ENCODE data around the gene NPAS1. TPM values are rescaled to one million over a fixed set of nuclear protein-coding genes. Genes with fewer than 3 reads are reported as not detected.

The NPAS1 gene
- total RNA-seq, 1 experiment from 2014 or later, result 4.8 TPM

DNA sequence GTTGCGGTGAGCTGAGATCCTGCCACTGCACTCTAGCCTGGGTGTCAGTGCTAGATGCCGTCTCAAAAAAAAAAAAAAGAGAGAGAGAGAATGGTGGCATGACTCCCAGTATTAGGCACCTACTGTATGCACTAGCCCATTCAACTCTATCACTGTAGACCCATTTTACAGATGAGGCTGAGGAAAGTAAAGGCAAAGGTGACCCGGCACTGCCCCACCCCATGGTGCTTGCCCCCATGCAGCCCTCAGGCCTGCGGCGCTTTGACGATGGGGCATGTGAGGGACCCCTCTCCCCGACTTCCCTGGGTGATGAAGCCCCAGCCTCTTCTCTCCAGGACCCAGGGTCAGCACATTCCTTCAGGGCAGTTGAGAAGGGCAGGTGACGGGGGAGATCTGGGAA is 7.3 kb downstream of the NPAS1 start:
- Histone ChIP-seq H3K36me3 (ENCODE audit: insufficient read depth, low read length) (no peaks in the 10 kb centered on the region), H3K79me2 (ENCODE audit: low read length) (no peaks in the 10 kb centered on the region), H3K27me3 (ENCODE audit: low read length) (no peaks in the 10 kb centered on the region), H2AFZ (ENCODE audit: low read length) (no peak overlapping the region), H3K4me2 (ENCODE audit: low read depth, low read length, poor library complexity, severe bottlenecking) (no peak overlapping the region), H3K9me3 (ENCODE audit: low read length) (no peaks in the 10 kb centered on the region), H3K9me2 (replicated peaks; ENCODE audit: insufficient read depth, low read length) (no peaks in the 10 kb centered on the region), H3K4me1 (ENCODE audit: low read length) (no peaks in the 10 kb centered on the region), H4K20me1 (ENCODE audit: insufficient read depth, low read depth, low read length) (no peaks in the 10 kb centered on the region), H3K9ac (ENCODE audit: low read length) (no peak overlapping the region), H3K27ac (ENCODE audit: low read length) (no peak overlapping the region), H3K4me3 (ENCODE audit: low read length) (no peak overlapping the region)
- no peak for DNase-seq

DNA sequence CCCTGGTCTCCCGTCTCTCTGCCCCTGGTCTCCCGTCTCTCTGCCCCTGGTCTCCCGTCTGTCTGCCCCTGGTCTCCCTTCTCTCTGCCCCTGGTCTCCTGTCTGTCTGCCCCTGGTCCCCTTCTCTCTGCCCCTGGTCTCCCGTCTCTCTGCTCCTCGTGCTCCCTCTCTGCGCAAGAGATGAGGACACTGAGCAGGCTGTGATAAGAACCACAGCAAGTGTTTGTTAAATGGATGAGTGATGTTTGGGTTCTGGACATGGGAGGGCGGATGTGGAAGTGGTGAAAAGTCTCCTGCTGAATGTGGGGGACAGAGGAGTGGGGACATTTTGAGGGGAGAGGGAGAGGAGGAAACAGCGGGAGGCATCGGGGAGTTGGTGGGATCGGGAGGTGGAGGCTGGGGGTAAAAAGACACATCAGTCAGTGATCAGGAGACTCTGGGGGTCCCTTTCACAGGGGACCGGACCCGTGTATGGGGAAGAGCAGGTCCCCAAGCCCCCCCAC is 8.0 kb downstream of the NPAS1 start:
- H3K36me3 ChIP-seq (ENCODE audit: insufficient read depth, low read length), result no peaks in the 10 kb centered on the region
- 0 out of 2 replicates have a peak, but pooled peaks cover 2% of the 10 kb centered on the region for H3K4me1 ChIP-seq (ENCODE audit: low read length)
- no peaks in the 10 kb centered on the region for H3K79me2 ChIP-seq (ENCODE audit: low read length)
- no peaks in the 10 kb centered on the region for H4K20me1 ChIP-seq (ENCODE audit: insufficient read depth, low read depth, low read length)
- H3K9me3 ChIP-seq (ENCODE audit: low read length), result no peaks in the 10 kb centered on the region
- no peak overlapping the region for H2AFZ ChIP-seq (ENCODE audit: low read length)
- DNase-seq, result no peak
- no peaks in the 10 kb centered on the region for H3K9me2 ChIP-seq (replicated peaks; ENCODE audit: insufficient read depth, low read length)
- no peak overlapping the region for H3K4me2 ChIP-seq (ENCODE audit: low read depth, low read length, poor library complexity, severe bottlenecking)
- H3K27me3 ChIP-seq (ENCODE audit: low read length), result no peaks in the 10 kb centered on the region
- no peak overlapping the region for H3K9ac ChIP-seq (ENCODE audit: low read length)
- no peak overlapping the region for H3K4me3 ChIP-seq (ENCODE audit: low read length)
- no peak overlapping the region for H3K27ac ChIP-seq (ENCODE audit: low read length)

DNA sequence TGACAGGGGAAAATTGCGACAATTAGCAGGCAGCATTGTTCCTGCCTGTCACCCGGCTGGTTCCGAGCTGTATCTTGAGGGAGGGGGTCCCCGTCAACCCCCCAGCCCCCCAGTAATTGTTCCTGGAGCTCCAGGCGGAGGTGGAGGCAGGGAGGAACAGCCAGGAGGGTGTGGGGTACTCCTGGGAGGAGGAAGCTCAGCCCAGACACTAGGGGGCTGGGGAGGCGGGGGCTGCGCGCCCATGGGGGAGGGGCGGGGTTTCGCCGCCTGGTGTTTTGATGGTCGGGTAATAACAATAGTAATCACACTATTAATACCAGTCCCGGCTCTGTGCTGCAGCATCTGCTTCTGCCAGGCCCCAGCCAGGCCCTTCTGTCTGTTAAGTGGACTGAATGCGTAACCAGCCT is 8.6 kb downstream of the NPAS1 start:
- Histone ChIP-seq H3K79me2 (ENCODE audit: low read length) (no peaks in the 10 kb centered on the region), H3K9ac (ENCODE audit: low read length) (no peak overlapping the region), H3K9me3 (ENCODE audit: low read length) (no peaks in the 10 kb centered on the region), H3K27ac (ENCODE audit: low read length) (no peak overlapping the region), H3K27me3 (ENCODE audit: low read length) (no peaks in the 10 kb centered on the region), H3K36me3 (ENCODE audit: insufficient read depth, low read length) (no peaks in the 10 kb centered on the region), H4K20me1 (ENCODE audit: insufficient read depth, low read depth, low read length) (no peaks in the 10 kb centered on the region), H3K9me2 (replicated peaks; ENCODE audit: insufficient read depth, low read length) (no peaks in the 10 kb centered on the region), H3K4me2 (ENCODE audit: low read depth, low read length, poor library complexity, severe bottlenecking) (no peak overlapping the region), H3K4me3 (ENCODE audit: low read length) (no peak overlapping the region), H3K4me1 (ENCODE audit: low read length) (0 out of 2 replicates have a peak, but pooled peaks cover 2% of the 10 kb centered on the region), H2AFZ (ENCODE audit: low read length) (no peak overlapping the region)
- DNase-seq, result no peak

DNA sequence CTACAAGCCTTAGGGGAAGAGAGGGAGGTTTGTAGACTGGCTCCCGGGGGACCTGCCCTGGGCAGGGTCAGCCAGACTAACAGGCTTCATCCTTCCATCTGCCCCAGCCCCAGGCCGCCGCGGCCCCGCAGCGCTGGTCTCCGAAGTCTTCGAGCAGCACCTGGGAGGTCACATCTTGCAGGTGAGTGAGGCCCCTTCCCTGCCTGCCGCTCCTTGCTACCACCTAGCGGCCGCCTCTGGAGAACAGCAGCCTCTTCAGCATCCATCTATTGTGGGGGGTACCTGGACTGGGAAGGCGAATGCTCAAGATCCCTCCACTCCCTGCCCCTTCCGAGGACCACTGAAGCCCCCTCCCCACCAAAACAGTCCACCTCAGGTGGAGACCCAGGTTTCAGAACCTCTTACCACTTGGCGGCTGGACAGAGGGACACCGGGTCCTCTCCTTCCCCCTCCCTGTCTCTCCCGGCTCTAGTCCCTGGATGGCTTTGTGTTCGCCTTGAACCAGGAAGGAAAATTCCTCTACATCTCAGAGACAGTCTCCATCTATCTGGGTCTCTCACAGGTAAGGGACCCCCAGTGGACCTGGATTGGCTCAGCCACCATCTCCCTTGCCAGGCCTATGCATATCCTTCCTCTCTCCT is 12.7 kb downstream of the NPAS1 start:
- H3K9me3 ChIP-seq (ENCODE audit: low read length), result no peaks in the 10 kb centered on the region
- no peaks in the 10 kb centered on the region for H4K20me1 ChIP-seq (ENCODE audit: insufficient read depth, low read depth, low read length)
- H3K36me3 ChIP-seq (ENCODE audit: insufficient read depth, low read length), result no peaks in the 10 kb centered on the region
- H3K27me3 ChIP-seq (ENCODE audit: low read length), result no peaks in the 10 kb centered on the region
- no peak overlapping the region for H3K27ac ChIP-seq (ENCODE audit: low read length)
- H3K9me2 ChIP-seq (replicated peaks; ENCODE audit: insufficient read depth, low read length), result no peaks in the 10 kb centered on the region
- H3K79me2 ChIP-seq (ENCODE audit: low read length), result no peaks in the 10 kb centered on the region
- H3K4me2 ChIP-seq (ENCODE audit: low read depth, low read length, poor library complexity, severe bottlenecking), result no peak overlapping the region
- DNase-seq, result peak; percentile 85
- H3K9ac ChIP-seq (ENCODE audit: low read length), result no peak overlapping the region
- peaks cover 19% of the 10 kb centered on the region for H3K4me1 ChIP-seq (ENCODE audit: low read length)
- H3K4me3 ChIP-seq (ENCODE audit: low read length), result no peak overlapping the region
- H2AFZ ChIP-seq (ENCODE audit: low read length), result no peak overlapping the region

DNA sequence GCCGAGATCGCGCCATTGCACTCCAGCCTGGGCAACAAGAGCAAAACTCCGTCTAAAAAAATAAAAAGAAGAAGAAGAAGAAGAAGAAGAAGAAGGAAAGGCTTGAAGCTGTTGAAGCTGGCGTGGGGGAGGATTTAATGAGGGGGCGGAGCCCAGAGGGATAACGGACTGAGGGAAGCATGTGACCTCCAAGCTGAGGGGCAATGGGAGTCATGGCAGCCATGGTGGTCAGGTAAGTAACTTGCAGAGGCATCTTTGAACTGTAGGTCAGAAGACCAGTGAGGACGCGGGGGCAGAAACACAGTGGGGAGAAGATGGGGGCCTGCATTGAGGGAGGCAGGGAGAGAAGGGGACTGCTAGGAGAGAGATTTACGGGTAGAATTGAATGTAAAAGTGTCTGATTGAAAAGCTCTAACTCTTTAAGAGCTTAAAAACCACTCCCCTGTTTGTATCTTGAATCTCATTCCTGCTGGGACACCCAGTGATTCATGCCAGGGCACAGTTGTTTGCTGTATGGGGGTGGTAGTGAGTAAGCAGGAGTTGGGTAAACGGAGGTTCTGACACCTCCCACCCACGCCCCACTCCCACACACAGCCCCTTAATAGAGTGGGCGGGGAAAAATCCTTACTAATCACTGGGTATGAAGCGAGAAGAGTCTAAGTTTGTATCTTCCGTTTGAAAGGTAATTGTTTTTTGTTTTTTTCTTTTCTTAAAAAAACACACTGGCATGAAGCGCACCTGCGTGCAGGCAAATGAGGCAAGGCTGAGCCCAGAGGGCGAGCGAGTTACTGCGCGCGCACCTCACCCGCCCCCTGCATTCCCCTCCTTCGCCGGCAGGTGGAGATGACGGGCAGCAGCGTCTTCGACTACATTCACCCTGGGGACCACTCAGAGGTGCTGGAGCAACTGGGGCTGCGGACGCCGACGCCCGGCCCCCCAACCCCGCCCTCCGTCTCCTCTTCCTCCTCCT is 15.8 kb downstream of the NPAS1 start:
- H3K9me2 ChIP-seq (replicated peaks; ENCODE audit: insufficient read depth, low read length), result no peaks in the 10 kb centered on the region
- no peaks in the 10 kb centered on the region for H4K20me1 ChIP-seq (ENCODE audit: insufficient read depth, low read depth, low read length)
- peak; percentile 98 for DNase-seq
- H3K9me3 ChIP-seq (ENCODE audit: low read length), result no peaks in the 10 kb centered on the region
- H3K4me2 ChIP-seq (ENCODE audit: low read depth, low read length, poor library complexity, severe bottlenecking), result peak overlapping the region; percentile 83
- no peaks in the 10 kb centered on the region for H3K36me3 ChIP-seq (ENCODE audit: insufficient read depth, low read length)
- 0 out of 2 replicates have a peak overlapping the region, but pooled peaks have one; percentile 7 for H3K27ac ChIP-seq (ENCODE audit: low read length)
- H3K27me3 ChIP-seq (ENCODE audit: low read length), result no peaks in the 10 kb centered on the region
- no peaks in the 10 kb centered on the region for H3K79me2 ChIP-seq (ENCODE audit: low read length)
- peaks cover 19% of the 10 kb centered on the region for H3K4me1 ChIP-seq (ENCODE audit: low read length)
- peak overlapping the region; percentile 90 for H2AFZ ChIP-seq (ENCODE audit: low read length)
- H3K4me3 ChIP-seq (ENCODE audit: low read length), result peak overlapping the region; percentile 70
- H3K9ac ChIP-seq (ENCODE audit: low read length), result peak overlapping the region; percentile 75

DNA sequence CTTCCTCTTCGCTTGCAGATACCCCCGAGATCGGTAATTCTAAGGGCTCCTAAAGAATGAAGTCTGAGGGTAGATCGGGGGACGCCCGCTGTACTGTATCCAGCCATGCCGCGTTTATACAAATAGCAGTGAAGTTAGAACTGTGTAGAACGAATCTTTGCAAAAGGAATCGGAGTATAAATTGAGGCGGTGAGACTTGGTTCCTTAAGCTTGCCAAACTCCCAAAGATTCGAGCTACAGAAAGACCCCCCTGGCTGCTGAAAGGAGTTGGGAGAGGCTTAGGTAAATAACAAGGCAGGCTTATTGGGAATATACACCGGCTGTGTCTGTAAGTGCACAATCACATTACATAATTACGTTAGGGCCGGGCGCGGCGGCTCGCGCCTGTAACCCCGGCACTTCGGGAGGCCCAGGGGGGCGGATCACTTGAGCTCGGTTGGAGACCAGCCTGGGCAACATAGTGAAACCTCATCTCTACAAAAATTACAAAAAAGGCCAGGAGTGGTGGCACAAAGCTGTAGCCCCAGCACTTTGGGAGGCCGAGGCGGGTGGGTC is 16.5 kb downstream of the NPAS1 start:
- H3K9me2 ChIP-seq (replicated peaks; ENCODE audit: insufficient read depth, low read length), result no peaks in the 10 kb centered on the region
- peak overlapping the region; percentile 83 for H3K4me2 ChIP-seq (ENCODE audit: low read depth, low read length, poor library complexity, severe bottlenecking)
- H3K79me2 ChIP-seq (ENCODE audit: low read length), result no peaks in the 10 kb centered on the region
- no peaks in the 10 kb centered on the region for H4K20me1 ChIP-seq (ENCODE audit: insufficient read depth, low read depth, low read length)
- H3K27ac ChIP-seq (ENCODE audit: low read length), result peak overlapping the region; percentile 36; the same call in 1 of the 2 replicates
- no peaks in the 10 kb centered on the region for H3K27me3 ChIP-seq (ENCODE audit: low read length)
- peak overlapping the region; percentile 70 for H3K9ac ChIP-seq (ENCODE audit: low read length)
- DNase-seq, result peak; percentile 67
- H3K36me3 ChIP-seq (ENCODE audit: insufficient read depth, low read length), result no peaks in the 10 kb centered on the region
- H3K4me3 ChIP-seq (ENCODE audit: low read length), result peak overlapping the region; percentile 70
- H3K4me1 ChIP-seq (ENCODE audit: low read length), result peaks cover 19% of the 10 kb centered on the region
- no peaks in the 10 kb centered on the region for H3K9me3 ChIP-seq (ENCODE audit: low read length)
- H2AFZ ChIP-seq (ENCODE audit: low read length), result peak overlapping the region; percentile 29

DNA sequence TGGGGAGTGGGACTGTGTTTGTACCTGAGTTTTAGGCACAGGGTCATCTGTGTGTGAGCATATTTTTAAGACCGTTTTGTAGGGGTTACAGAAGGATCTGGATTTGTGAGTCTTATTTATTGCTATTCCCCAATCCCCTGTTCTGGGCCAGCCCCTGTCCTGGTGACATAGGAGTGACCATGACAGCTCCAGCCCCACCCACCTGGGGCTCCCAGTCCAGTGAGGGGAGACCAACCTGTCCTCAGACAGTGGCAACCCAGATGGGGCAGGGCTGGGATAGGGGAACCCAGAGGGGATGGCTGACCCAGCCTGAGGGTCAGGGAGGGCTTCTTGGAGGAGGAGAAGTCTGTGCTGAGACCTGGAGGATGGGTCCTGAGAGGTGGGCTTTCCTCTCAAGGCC is 18.1 kb downstream of the NPAS1 start:
- Histone ChIP-seq H3K4me1 (ENCODE audit: low read length) (peaks cover 16% of the 10 kb centered on the region), H3K27me3 (ENCODE audit: low read length) (no peaks in the 10 kb centered on the region), H3K79me2 (ENCODE audit: low read length) (no peaks in the 10 kb centered on the region), H3K9me2 (replicated peaks; ENCODE audit: insufficient read depth, low read length) (no peaks in the 10 kb centered on the region), H3K36me3 (ENCODE audit: insufficient read depth, low read length) (no peaks in the 10 kb centered on the region), H2AFZ (ENCODE audit: low read length) (no peak overlapping the region), H3K9ac (ENCODE audit: low read length) (no peak overlapping the region), H3K9me3 (ENCODE audit: low read length) (no peaks in the 10 kb centered on the region), H4K20me1 (ENCODE audit: insufficient read depth, low read depth, low read length) (no peaks in the 10 kb centered on the region), H3K27ac (ENCODE audit: low read length) (no peak overlapping the region), H3K4me2 (ENCODE audit: low read depth, low read length, poor library complexity, severe bottlenecking) (no peak overlapping the region), H3K4me3 (ENCODE audit: low read length) (no peak overlapping the region)
- DNase-seq, result no peak

Measured in Karpas-422 (cell line).